ENCODE measurements around the gene NCBP3. TPM values are rescaled to one million over a fixed set of nuclear protein-coding genes. Genes with fewer than 3 reads are reported as not detected.

NCBP3 gene
- total RNA-seq, 1 donor from 2014 or later, result 15.3 TPM

Other genes with a start within 250 kb of the NCBP3 start
- gene TRPV1, start 236.8 kb downstream of the NCBP3 start, total RNA-seq, result 4.1 TPM
- 4.4 TPM for gene SHPK, start 210.0 kb downstream of the NCBP3 start, total RNA-seq
- 6.6 TPM for gene CTNS, start 209.5 kb downstream of the NCBP3 start, total RNA-seq
- gene TAX1BP3, start 177.7 kb downstream of the NCBP3 start, total RNA-seq, result 157 TPM
- gene EMC6, start 177.4 kb downstream of the NCBP3 start, total RNA-seq, result 65.5 TPM
- 19.4 TPM for gene P2RX5, start 150.1 kb downstream of the NCBP3 start, total RNA-seq
- 0.22 TPM for gene HASPIN, start 122.3 kb downstream of the NCBP3 start, total RNA-seq
- gene ITGAE, start 45.1 kb downstream of the NCBP3 start, total RNA-seq, result 17.6 TPM
- gene CAMKK1, start 46.8 kb upstream of the NCBP3 start, total RNA-seq, result 3.8 TPM
- 0.16 TPM for gene P2RX1, start 70.2 kb upstream of the NCBP3 start, total RNA-seq
- 7.7 TPM for gene ATP2A3, start 118.2 kb upstream of the NCBP3 start, total RNA-seq